ENCODE measurements around the gene C6orf47. TPM values are rescaled to one million over a fixed set of nuclear protein-coding genes. Genes with fewer than 3 reads are reported as not detected.
"Not testable (repeated sequence)": the region's sequence is repeated elsewhere in the genome, so short reads cannot be mapped to it uniquely, and the experiment has no call there.

Gene C6orf47, protein sequence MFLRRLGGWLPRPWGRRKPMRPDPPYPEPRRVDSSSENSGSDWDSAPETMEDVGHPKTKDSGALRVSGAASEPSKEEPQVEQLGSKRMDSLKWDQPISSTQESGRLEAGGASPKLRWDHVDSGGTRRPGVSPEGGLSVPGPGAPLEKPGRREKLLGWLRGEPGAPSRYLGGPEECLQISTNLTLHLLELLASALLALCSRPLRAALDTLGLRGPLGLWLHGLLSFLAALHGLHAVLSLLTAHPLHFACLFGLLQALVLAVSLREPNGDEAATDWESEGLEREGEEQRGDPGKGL
- total RNA-seq (2014; rRNA removed; shearing (Covaris generic); ENCODE audit: low replicate concordance), result 12.4 and 21.5 TPM in 2 replicates

DNA sequence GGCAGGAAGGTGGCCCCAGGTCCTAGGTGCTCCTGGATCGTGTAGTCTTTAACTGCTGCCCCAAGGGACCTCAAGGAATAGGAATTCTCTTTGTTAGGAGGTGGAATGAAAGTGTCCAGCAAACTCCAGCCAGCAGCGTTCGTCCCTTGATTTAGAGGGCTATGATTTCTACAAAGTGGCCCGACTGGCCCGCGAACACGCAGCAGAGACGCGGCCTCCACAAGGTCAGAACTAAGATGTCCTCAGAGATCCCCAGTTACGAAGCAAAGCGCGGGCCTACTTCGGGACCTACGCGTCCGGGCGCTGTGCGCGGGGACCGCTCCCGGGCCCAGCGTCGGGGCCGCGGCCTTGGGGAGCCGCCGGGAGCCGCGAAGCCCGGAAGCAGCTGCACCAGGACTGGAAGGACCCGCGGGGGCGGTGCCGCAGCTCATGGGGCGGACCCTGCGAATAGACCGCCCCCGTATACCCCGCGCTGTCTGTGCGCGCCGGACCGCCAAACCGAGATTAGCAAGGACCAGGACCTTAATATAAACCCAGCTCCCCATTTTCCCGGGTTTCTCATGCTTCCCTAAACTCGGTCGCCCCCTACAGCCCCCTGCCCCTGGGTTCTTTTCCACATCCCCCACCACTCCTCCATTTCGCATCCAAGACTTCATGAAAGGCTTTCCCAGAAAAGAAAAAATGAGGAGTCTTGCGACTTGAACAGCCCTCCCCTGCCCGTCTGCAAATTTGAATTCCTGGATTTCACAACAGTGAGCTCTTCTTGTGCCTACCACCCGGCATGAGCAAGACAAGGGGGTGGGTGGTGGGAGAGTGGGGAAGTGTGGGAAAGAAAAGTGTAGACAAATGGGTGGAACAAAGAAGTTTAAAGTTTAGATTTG is at the start of gene C6orf47:
C6orf47 (minus strand) TSS at position 398 of the 881 bp plus-strand sequence. CDS start 831 bp downstream, outside the sequence.
- peak; percentile 72 for DNase-seq (ENCODE audit: low read depth)
- in situ Hi-C loops (cut with HindIII; ENCODE audit: low pct_unique_long_range_greater_than_20kb, low sequenced_read_pairs), result no loop called here

DNA sequence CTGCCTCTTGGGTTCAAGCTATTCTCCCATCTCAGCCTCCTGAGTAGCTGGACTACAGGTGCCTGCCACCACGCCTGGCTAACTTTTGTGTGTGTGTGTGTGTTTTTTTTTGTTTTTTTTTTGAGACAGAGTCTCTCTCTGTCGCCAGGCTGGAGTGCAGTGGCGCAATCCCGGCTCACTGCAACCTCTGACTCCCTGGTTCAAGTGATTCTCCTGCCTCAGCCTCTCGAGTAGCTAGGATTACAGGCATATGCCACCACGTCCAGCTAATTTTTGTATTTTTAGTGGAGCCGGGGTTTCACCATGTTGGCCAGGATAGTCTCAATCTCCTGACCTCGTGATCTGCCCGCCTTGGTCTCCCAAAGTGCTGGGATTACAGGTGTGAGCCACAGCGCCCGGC is 48.6 kb upstream of the C6orf47 start:
- DNase-seq (ENCODE audit: low read depth); in situ Hi-C loops (cut with HindIII; ENCODE audit: low pct_unique_long_range_greater_than_20kb, low sequenced_read_pairs): not testable (repeated sequence)

- in situ Hi-C loops (cut with HindIII; ENCODE audit: low pct_unique_long_range_greater_than_20kb, low sequenced_read_pairs), result no loop called here
- no peak for DNase-seq (ENCODE audit: low read depth)
Observed at GRCh38 chr6:31708224-31708623, 47.6 kb upstream of the C6orf47 start.

GRCh38 chr6:31707701-31708100 is 47.1 kb upstream of the C6orf47 start:
- no peak for DNase-seq (ENCODE audit: low read depth)
- in situ Hi-C loops (cut with HindIII; ENCODE audit: low pct_unique_long_range_greater_than_20kb, low sequenced_read_pairs), result no loop called here

- no peak for DNase-seq (ENCODE audit: low read depth)
- in situ Hi-C loops (cut with HindIII; ENCODE audit: low pct_unique_long_range_greater_than_20kb, low sequenced_read_pairs), result no loop called here
Observed at GRCh38 chr6:31706599-31706998, 46.0 kb upstream of the C6orf47 start, which contains the start of gene LY6G6F. Gene LY6G6F, plus strand, starts transcription at chr6:31706866. Its CDS starts 41 bp downstream, at chr6:31706907.

DNA sequence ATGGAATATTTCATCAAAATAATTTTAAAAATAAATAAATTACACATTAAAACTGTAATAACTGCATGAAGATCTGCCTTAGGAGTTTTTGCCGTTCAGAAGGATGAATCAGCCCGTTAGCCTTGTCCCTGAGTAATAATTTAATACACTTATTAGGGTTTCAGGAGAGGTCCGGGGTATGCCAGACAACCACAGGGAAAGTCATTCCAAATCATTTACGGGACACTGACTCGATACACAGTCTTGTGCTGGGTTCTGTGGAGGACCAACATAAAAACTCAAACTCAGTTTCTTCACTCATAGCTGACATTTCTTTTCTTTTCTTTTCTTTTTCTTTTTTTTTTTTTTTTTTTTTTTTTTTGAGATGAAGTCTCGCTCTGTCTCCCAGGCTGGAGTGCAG is 45.4 kb upstream of the C6orf47 start:
- in situ Hi-C loops (cut with HindIII; ENCODE audit: low pct_unique_long_range_greater_than_20kb, low sequenced_read_pairs), result no loop called here
- DNase-seq (ENCODE audit: low read depth), result no peak

DNA sequence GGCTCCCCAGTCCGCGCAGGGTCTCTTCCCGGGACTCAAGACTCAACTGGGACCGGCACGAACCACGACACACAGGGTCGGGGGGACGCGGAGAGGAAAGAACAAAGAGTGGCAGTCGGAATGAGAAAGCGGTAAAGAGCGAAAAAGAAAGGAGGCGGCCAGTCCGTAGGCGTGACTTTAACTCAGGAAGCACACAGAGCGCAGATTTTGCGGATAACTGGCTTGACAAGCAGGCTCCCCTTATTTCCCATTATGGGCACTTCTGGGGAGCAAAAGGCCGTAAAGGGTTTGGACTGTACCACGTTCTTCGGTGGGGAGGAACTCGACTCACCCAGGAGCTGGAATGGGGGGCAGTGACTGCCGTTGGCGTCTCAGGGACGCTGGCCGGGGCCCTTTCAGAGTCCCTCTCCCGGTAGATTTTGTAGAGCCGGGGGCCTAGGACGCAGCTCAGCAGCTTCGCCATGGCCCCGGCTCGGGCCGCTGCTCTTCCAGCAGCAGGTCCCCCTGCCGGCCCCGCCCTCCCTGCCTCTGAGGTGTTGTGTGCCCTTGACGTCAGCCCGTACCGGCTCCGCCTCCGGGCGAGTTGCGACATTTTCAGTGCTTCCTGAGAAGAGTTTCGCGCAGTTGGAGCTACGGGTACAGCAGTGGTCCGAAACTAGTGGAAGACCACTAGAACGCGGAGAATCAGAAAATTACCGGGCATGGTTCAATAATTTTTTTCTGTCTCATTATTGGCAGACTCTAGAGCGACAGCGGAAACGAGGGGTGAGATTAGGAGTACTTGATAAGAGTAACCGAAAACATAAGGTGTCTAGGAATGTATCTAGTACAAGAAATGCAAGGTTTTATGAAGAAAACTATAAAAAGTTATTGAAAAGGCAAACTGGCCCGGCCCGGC is 42.5 kb upstream of the C6orf47 start, which contains the start of gene ABHD16A:
ABHD16A (minus strand) TSS at position 506 of the 898 bp plus-strand sequence; CDS start at position 463, 43 bp downstream.
- in situ Hi-C loops (cut with HindIII; ENCODE audit: low pct_unique_long_range_greater_than_20kb, low sequenced_read_pairs), result no loop called here

DNA sequence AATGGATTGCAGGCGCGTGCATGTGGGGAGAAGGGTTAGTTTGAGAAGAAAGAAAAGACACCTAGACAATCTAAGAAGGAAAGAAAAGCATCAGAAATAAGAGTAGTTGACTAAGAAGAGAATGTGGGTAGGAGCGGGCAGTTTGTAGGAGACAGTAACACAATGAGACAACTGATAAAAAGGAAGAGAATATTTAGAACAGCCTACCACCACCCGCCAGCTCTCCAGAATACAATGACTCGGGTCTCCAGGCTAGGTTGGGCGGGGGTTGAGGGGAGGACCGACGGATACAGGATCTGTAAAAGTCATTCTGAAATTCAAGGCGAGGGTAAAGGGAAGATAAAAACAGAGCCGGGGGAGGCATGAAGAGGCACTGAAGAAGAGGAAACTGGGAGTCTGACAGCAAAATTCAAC is 41.8 kb upstream of the C6orf47 start:
- no peak for DNase-seq (ENCODE audit: low read depth)
- in situ Hi-C loops (cut with HindIII; ENCODE audit: low pct_unique_long_range_greater_than_20kb, low sequenced_read_pairs), result no loop called here

More for the DNA sequence above, 42.5 kb upstream of the C6orf47 start, which contains the start of gene ABHD16A:
- DNase-seq (ENCODE audit: low read depth), result peak; percentile 94

- DNase-seq (ENCODE audit: low read depth), result no peak
- in situ Hi-C loops (cut with HindIII; ENCODE audit: low pct_unique_long_range_greater_than_20kb, low sequenced_read_pairs), result no loop called here
Observed at GRCh38 chr6:31701666-31702404, 41.3 kb upstream of the C6orf47 start.

DNA sequence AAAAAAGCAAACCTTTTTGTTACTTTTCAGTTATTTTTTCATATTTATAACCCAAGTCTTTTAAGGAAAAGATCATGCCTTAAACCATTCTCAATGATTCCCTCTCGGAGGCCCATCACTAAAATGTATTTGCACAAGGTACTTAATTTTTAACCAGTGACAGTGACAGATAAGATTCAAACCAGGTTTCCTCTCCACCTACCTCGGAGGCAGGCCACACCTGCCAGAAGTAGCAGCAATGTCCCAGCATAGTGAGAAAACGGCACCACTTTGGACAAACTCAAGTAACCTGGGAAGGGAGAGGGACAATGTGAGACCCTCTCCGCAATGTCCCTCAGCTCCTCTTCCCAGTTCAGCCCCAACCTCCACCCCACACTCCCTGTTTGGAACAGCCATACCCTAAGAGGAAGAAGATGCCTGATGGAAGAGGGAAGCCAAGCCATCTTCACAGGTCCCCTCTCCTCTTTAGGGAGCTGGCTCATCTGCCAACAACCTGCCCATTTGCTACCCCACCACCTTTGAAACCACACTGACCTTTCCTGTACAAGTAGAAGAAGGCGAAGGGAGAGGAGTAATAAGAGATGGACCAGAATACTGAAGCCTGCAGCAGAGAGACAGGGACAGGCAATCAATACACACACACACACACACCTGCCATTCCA is 40.3 kb upstream of the C6orf47 start:
- DNase-seq (ENCODE audit: low read depth), result no peak
- in situ Hi-C loops (cut with HindIII; ENCODE audit: low pct_unique_long_range_greater_than_20kb, low sequenced_read_pairs), result no loop called here

- DNase-seq (ENCODE audit: low read depth), result no peak
- in situ Hi-C loops (cut with HindIII; ENCODE audit: low pct_unique_long_range_greater_than_20kb, low sequenced_read_pairs), result no loop called here
Observed at GRCh38 chr6:31697555-31697954, 37.0 kb upstream of the C6orf47 start.

DNA sequence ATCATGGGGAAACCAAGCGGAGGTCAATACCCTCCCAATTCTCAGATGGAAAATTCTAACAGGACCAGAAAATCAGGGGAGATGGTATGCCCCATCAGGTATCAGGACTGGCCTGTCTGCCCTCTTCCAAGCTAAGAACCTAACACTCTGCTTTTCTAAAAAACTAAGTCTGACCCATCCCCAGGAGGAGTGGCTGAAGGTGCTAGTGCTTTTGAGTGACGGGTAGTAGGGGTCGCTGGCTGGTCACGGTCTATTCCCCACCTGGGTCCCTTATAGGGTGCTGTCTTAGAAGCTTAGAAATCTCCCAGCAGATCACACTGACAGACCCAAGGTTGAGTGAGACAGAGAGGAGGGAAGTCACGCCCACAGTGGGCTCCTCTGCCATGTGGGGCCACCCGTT is 33.0 kb upstream of the C6orf47 start:
- no peak for DNase-seq (ENCODE audit: low read depth)
- in situ Hi-C loops (cut with HindIII; ENCODE audit: low pct_unique_long_range_greater_than_20kb, low sequenced_read_pairs), result no loop called here

DNA sequence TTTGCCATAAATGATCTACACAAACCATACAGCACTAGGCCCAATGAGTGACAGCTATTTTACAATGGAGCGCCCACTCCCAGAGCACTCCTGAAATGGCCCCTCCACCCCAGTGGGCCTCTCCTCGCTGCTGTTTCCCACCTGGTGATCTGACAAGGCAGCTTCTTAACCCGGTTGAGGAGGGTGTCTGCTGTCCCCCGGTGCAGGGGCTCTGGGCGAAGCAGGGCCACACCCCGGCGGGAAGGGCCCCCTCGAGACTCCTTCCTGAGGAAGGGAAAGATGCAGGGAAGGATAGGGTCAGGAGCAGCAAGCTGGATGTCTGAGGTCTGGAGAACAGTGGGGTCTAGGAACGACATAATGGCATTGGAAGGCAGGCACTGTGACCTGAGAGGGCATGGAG is 32.3 kb upstream of the C6orf47 start:
- in situ Hi-C loops (cut with HindIII; ENCODE audit: low pct_unique_long_range_greater_than_20kb, low sequenced_read_pairs), result no loop called here
- DNase-seq (ENCODE audit: low read depth), result no peak

GRCh38 chr6:31692353-31692752 is 31.8 kb upstream of the C6orf47 start:
- DNase-seq (ENCODE audit: low read depth), result no peak
- in situ Hi-C loops (cut with HindIII; ENCODE audit: low pct_unique_long_range_greater_than_20kb, low sequenced_read_pairs), result no loop called here

- in situ Hi-C loops (cut with HindIII; ENCODE audit: low pct_unique_long_range_greater_than_20kb, low sequenced_read_pairs), result no loop called here
- no peak for DNase-seq (ENCODE audit: low read depth)
Observed at GRCh38 chr6:31691564-31692108, 31.1 kb upstream of the C6orf47 start.

GRCh38 chr6:31691078-31691463 is 30.5 kb upstream of the C6orf47 start:
- in situ Hi-C loops (cut with HindIII; ENCODE audit: low pct_unique_long_range_greater_than_20kb, low sequenced_read_pairs), result no loop called here
- no peak for DNase-seq (ENCODE audit: low read depth)

Measured in Caki2 (cell line).